HCT116 (cell line): ENCODE results near the gene ARHGEF9. TPM values are rescaled to one million over a fixed set of nuclear protein-coding genes. Genes with fewer than 3 reads are reported as not detected.

Experiments used
- ATAC-seq: fragments of 200-7000 bp; cut with Tn5 transposase; 2 replicates; pipeline ENCODE4 v1.9.1; 2020; ENCODE audit warnings: mild to moderate bottlenecking, moderate library complexity
- BruUV-seq: library from RNA; stranded (reverse); fragments of 400-500 nt; replicated peaks from 2 replicates; lab custom pipeline; 2021; lab: Mats Ljungman, UMichigan
- CTCF ChIA-PET: fragments of 300-600 bp; sonication (Branson Sonifier 250); formaldehyde crosslinking; loops from one replicate; lab custom pipeline; 2021; ENCODE audit warnings: antibody characterized with exemption; lab: Charles Lee
- POLR2A ChIA-PET: fragments of 300-600, 350-600 bp; sonication (Branson Sonifier 250); formaldehyde crosslinking; loops from one replicate; lab custom pipeline; 2021; ENCODE audit warnings: antibody characterized with exemption; lab: Charles Lee
- RAD21 ChIA-PET, 2 experiments: fragments of 300-600 bp; sonication (Branson Sonifier 250); formaldehyde crosslinking; loops; one replicate each; lab custom pipeline; 2023; ENCODE audit warnings: low total read pairs in 2 of 2; ENCODE audit not compliant: uncharacterized antibody in 2 of 2, unreplicated experiment in 2 of 2, low non-redundant PET in 1 of 2; lab: Charles Lee
- DNase-seq: peaks from one replicate; pipeline ENCODE4 v3.0.0-alpha.2; 2010; ENCODE audit warnings: low read depth, low spot score
- H2AFZ ChIP-seq: fragments of 200-600 bp; shearing (Covaris generic), sonication (generic); 2 replicates; pipeline ENCODE4 v1.6.1; 2017; ENCODE audit warnings: low read depth, mixed run types, mixed read lengths, antibody characterized with exemption, low read length; ENCODE audit not compliant: poor library complexity, severe bottlenecking
- H3K27ac ChIP-seq: 2 replicates; pipeline ENCODE4 v1.5.1; 2012; ENCODE audit warnings: low read depth, low read length
- H3K27me3 ChIP-seq: fragments of 200-600 bp; sonication (generic); 2 replicates; pipeline ENCODE4 v1.6.1; 2016; ENCODE audit warnings: mixed run types, low read length, mixed read lengths; ENCODE audit not compliant: insufficient read depth
- H3K36me3 ChIP-seq, 2 experiments: fragments of 200-500 bp in 1 of 2; fragments of 200-600 bp in 1 of 2; sonication (Bioruptor generic) in 1 of 2; sonication (generic) in 1 of 2; 2 replicates each; pipeline versions ENCODE4 v1.5.1 to v1.6.1; 2014 to 2016; ENCODE audit warnings: low read length in 2 of 2, inconsistent platforms in 1 of 2, mixed read lengths in 1 of 2, mixed run types in 1 of 2; ENCODE audit not compliant: insufficient read depth in 2 of 2, control insufficient read depth in 1 of 2
- H3K4me1 ChIP-seq, 2 experiments: fragments of 200-600 bp in 1 of 2; sonication (generic) in 1 of 2; 2 replicates each; pipeline versions ENCODE4 v1.5.1 to v1.6.1; 2012 to 2017; ENCODE audit warnings: low read length in 2 of 2, inconsistent platforms in 1 of 2, mild to moderate bottlenecking in 1 of 2, mixed read lengths in 1 of 2, mixed run types in 1 of 2, moderate library complexity in 1 of 2; ENCODE audit not compliant: insufficient read depth in 2 of 2, control insufficient read depth in 1 of 2
- H3K4me2 ChIP-seq: fragments of 200-600 bp; sonication (generic); 2 replicates; pipeline ENCODE4 v1.6.1; 2017; ENCODE audit warnings: mixed run types, low read length, mixed read lengths
- H3K4me3 ChIP-seq, 2 experiments: fragments of 200-600 bp in 1 of 2; sonication (generic) in 1 of 2; replicated peaks in 1 of 2; 2 replicates each; pipeline ENCODE4 v1.5.1; 2011 to 2016; ENCODE audit warnings: low read length in 2 of 2, control low read depth in 1 of 2, low read depth in 1 of 2, mild to moderate bottlenecking in 1 of 2, mixed read lengths in 1 of 2, mixed run types in 1 of 2
- H3K79me2 ChIP-seq: fragments of 200-600 bp; sonication (generic); 2 replicates; pipeline ENCODE4 v1.6.1; 2017; ENCODE audit warnings: mild to moderate bottlenecking, mixed run types, low read length, moderate library complexity, mixed read lengths; ENCODE audit not compliant: insufficient read depth
- H3K9ac ChIP-seq: fragments of 200-600 bp; sonication (generic); 2 replicates; pipeline ENCODE4 v1.6.1; 2016; ENCODE audit warnings: low read length, mixed read lengths
- H3K9me2 ChIP-seq: fragments of 200-600 bp; sonication (generic), shearing (Covaris generic); 2 replicates; pipeline ENCODE4 v1.6.1; 2017; ENCODE audit warnings: mixed run types, mild to moderate bottlenecking, moderate library complexity; ENCODE audit not compliant: insufficient read depth
- H3K9me3 ChIP-seq, 2 experiments: fragments of 200-500 bp in 1 of 2; fragments of 200-600 bp in 1 of 2; sonication (Bioruptor generic) in 1 of 2; sonication (generic) in 1 of 2; 2 replicates each; pipeline ENCODE4 v1.6.1; 2014 to 2017; ENCODE audit warnings: low read length in 2 of 2, mixed read lengths in 2 of 2, inconsistent platforms in 1 of 2, low read depth in 1 of 2, mild to moderate bottlenecking in 1 of 2, mixed run types in 1 of 2, moderate library complexity in 1 of 2; ENCODE audit not compliant: control insufficient read depth in 1 of 2, insufficient read depth in 1 of 2
- H4K20me1 ChIP-seq: fragments of 200-600 bp; sonication (generic), shearing (Covaris generic); 2 replicates; pipeline ENCODE4 v1.6.1; 2017; ENCODE audit warnings: mixed run types, mild to moderate bottlenecking, moderate library complexity; ENCODE audit not compliant: insufficient read depth
- CBX3 ChIP-seq: IDR thresholded peaks from 2 replicates; pipeline ENCODE4 v1.6.1; 2012; ENCODE audit warnings: low read depth
- CEBPB ChIP-seq: IDR thresholded peaks from 2 replicates; pipeline ENCODE4 v1.6.1; 2012; ENCODE audit warnings: low read depth
- CTCF ChIP-seq, 3 experiments: fragments of 200-600 bp in 1 of 3; sonication (generic) in 1 of 3; IDR thresholded peaks in 2 of 3; conservative IDR thresholded peaks in 1 of 3; 2 replicates each; pipeline ENCODE4 v1.5.1; 2012 to 2017; ENCODE audit warnings: low read depth in 2 of 3, low read length in 2 of 3, antibody characterized with exemption in 1 of 3, borderline replicate concordance in 1 of 3, control low read depth in 1 of 3, mild to moderate bottlenecking in 1 of 3, mixed read lengths in 1 of 3, mixed run types in 1 of 3, moderate library complexity in 1 of 3; ENCODE audit not compliant: insufficient read depth in 1 of 3
- EGR1 ChIP-seq: IDR thresholded peaks from 2 replicates; pipeline ENCODE4 v1.6.1; 2012; ENCODE audit warnings: low read depth
- EZH2 ChIP-seq: fragments of 200-600 bp; sonication (generic); IDR thresholded peaks from 2 replicates; pipeline ENCODE4 v1.6.1; 2017; ENCODE audit warnings: antibody characterized with exemption, mixed run types
- EZH2phosphoT487 ChIP-seq: fragments of 200-600 bp; IDR thresholded peaks from 2 replicates; pipeline ENCODE4 v1.6.1; 2018; ENCODE audit warnings: antibody characterized with exemption, borderline replicate concordance
- FOSL1 ChIP-seq: IDR thresholded peaks from 2 replicates; pipeline ENCODE4 v1.6.1; 2012; ENCODE audit warnings: low read depth
- POLR2A ChIP-seq: IDR thresholded peaks from 2 replicates; pipeline ENCODE4 v1.7.0; 2011; ENCODE audit warnings: borderline replicate concordance; ENCODE audit not compliant: insufficient read depth, insufficient read length; ENCODE audit errors: extremely low read depth
- POLR2AphosphoS5 ChIP-seq: IDR thresholded peaks from 2 replicates; pipeline ENCODE4 v1.6.1; 2011; ENCODE audit warnings: mild to moderate bottlenecking, low read depth, low read length, moderate library complexity
- SIN3A ChIP-seq: IDR thresholded peaks from 2 replicates; pipeline ENCODE4 v1.6.1; 2012; ENCODE audit warnings: low read depth
- SP1 ChIP-seq: IDR thresholded peaks from 2 replicates; pipeline ENCODE4 v1.6.1; 2012; ENCODE audit warnings: low read depth
- TCF7L2 ChIP-seq: IDR thresholded peaks from 2 replicates; pipeline ENCODE4 v1.7.0; 2011; ENCODE audit warnings: borderline replicate concordance, inconsistent platforms; ENCODE audit not compliant: insufficient read depth, insufficient read length; ENCODE audit errors: extremely low read depth
- ZNF274 ChIP-seq: fragments of 200-500 bp; sonication (Bioruptor generic); IDR thresholded peaks from 2 replicates; pipeline ENCODE4 v1.6.1; 2014; ENCODE audit warnings: mild to moderate bottlenecking, low read depth, low read length, inconsistent platforms
- intact Hi-C: fragments of 100-400 bp; cut with micrococcal nuclease; formaldehyde crosslinking; loops from 2 replicates; pipeline ENCODE4 v1.10.0; 2022
- total RNA-seq: library from RNA; stranded (reverse); gene quantifications from one replicate; pipeline ENCODE4 v1.2.1, GENCODE V29; 2021; ENCODE audit not compliant: unreplicated experiment

Gene ARHGEF9
- total RNA-seq, 1 experiment from 2014 or later, result 15.0 TPM

GRCh38 chrX:63747331-63747730, 37.7 kb downstream of the ARHGEF9 start:
- no peak overlapping the region for H3K27ac ChIP-seq
- no TSS peak for BruUV-seq
- H3K9me3 ChIP-seq, result no peaks in the 10 kb centered on the region
- H3K4me3 ChIP-seq, result no peak overlapping the region
- H4K20me1 ChIP-seq, result no peaks in the 10 kb centered on the region
- RAD21 ChIA-PET, result no interaction called here
- ATAC-seq, result no peak
- DNase-seq, result no peak
- H3K27me3 ChIP-seq, result no peaks in the 10 kb centered on the region
- H2AFZ ChIP-seq, result no peak overlapping the region
- CTCF ChIA-PET, result no interaction called here
- TF ChIP-seq EZH2phosphoT487, result no peak
- no peak for TF ChIP-seq CBX3
- no peak for TF ChIP-seq TCF7L2
- TF ChIP-seq POLR2AphosphoS5, result no peak
- TF ChIP-seq ZNF274, result no peak
- TF ChIP-seq FOSL1, result no peak
- no peak for TF ChIP-seq EZH2
- TF ChIP-seq EGR1, result no peak
- no peak for TF ChIP-seq SIN3A
- no peak for TF ChIP-seq CEBPB
- no peak for TF ChIP-seq SP1
- no peak for TF ChIP-seq CTCF (IDR thresholded peaks at IDR 0.05 in 2 of 3, conservative IDR thresholded peaks at IDR 0.05 in 1 of 3; ENCODE audit: borderline replicate concordance in 1 of 3, insufficient read depth in 1 of 3, low read depth in 2 of 3, low read length in 2 of 3)
- TF ChIP-seq POLR2A, result no peak
- intact Hi-C loops, result no loop called here
- H3K36me3 ChIP-seq, result no peaks in the 10 kb centered on the region
- H3K9ac ChIP-seq, result no peak overlapping the region
- no peaks in the 10 kb centered on the region; the same call in 1 of the 2 replicates for H3K79me2 ChIP-seq
- H3K9me2 ChIP-seq, result no peaks in the 10 kb centered on the region
- POLR2A ChIA-PET, result no interaction called here
- H3K4me2 ChIP-seq, result no peak overlapping the region
- H3K4me1 ChIP-seq, result no peaks in the 10 kb centered on the region
